Activated T-cell treated with anti-CD3 and anti-CD28 coated beads for 1 hour (primary cell): ENCODE data around the gene CD274.
"Not testable (repeated sequence)": the region's sequence is repeated elsewhere in the genome, so short reads cannot be mapped to it uniquely, and the experiment has no call there.

Experiments used
- DNase-seq: peaks from one replicate; pipeline ENCODE4 v3.0.0-alpha.2; 2020; ENCODE audit warnings: low read depth

CD274 gene

DNA sequence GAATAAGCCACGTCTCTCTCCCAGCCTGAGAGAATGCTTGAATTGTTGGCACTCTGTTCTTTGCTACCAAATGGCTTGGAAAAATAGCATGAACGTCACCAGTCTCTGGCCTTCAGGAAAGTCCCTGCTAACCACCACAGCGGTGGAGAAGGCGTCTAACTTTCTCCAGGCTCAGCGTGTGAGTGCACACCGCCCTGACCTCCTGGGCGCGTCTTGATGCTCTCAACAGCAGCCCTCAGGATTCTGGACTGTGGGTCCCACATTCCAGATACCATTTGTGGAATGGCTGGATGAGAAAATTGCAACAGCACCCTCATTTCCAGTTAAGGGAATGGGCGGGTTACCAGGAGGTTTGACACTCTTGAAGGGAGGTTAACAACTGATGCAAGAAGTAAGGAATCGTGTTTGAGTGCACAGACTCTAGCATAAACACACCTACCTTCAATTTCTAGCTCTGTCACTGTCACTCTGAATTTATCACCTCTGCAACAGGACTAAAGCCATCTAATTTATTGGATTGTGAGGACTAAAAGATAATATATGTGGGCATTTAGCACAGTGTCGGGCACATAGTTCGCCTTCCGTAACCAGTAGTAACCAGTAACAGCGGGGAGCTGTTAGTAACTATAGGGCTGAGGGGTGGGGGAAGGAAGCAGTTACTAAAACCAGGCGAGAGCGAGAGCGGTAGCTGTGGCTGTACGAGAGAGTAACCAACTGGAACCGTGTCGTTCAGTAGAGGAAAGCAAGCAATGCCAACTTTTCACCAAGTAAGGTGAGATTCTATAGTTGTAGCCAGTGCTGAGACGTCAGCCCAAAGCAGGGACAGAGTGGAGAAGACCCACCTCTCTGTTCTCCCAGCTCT is 11.8 kb upstream of the CD274 start:
- peak; percentile 13 for DNase-seq

DNA sequence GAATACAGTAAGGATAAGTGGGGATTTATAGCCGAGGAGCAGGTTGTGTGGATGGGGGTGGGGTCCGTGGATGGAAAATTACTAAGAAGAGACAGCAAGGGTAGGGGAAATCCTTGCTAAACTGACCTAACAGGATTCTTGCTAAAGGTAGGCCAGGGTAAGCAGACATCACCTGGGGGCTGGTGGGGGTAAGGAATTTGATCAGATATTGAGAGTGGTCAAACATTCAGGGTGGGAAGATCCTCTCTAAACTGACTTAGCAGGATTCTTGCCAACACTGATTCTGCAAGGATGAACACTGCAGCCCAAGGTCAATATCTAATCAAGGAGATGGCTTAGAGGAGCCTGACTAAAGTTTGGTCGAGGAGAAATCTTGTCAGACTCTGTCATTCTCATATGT is 9.9 kb upstream of the CD274 start:
- DNase-seq, result no peak

DNA sequence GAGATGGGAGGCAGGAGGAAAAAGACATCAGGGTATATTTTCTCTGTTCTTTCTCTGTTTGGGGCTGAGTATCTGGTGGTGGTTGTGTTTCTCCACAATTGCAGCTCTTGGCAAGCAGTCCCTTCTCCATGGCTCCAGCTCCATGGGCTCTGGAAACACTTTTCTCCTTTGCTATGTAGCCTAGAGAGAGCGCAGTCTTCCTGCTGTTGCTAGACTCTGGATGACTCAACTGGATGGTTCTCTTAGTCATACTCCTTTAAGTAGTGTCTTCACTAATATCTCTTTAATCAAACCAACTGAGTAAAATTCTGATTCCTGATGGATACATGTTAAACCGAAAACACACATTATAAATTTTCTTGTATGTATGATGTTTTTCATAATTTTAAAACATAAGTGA is 9.3 kb upstream of the CD274 start:
- no peak for DNase-seq

DNA sequence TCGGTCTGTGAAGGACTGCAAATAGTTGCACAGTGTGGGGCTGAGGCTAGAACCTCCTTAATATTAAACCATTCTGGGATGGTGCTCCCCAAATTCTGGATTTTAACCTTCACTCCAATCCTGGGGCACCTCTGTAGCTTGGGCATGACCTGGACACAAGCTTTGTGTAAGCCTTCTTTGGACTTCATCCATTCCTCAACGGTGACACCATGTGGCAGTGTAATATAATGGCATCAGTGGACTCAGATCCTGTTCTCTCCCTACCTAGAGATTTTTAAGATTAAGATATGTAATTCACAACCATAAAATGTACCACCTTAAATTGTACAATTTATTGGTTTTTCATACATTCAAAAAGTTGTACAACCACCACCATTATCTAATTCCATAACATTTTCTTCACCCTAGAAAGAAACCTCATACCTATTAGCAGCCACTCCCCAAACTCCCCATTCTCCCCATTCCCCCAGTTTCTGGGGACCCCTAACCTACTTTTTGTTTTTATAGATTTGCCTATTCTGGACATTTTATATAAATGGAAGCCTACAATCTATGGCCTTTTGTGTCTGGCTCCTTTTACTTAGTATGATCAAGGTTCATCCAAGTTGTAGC is 7.8 kb upstream of the CD274 start:
- DNase-seq, result no peak

GRCh38 chr9:5443850-5444249 is 6.5 kb upstream of the CD274 start:
- DNase-seq, result no peak

GRCh38 chr9:5445096-5445495 is 5.2 kb upstream of the CD274 start:
- not testable (repeated sequence) for DNase-seq

- no peak for DNase-seq
Measured at GRCh38 chr9:5445886-5446285, 4.5 kb upstream of the CD274 start.

GRCh38 chr9:5446451-5447236 is 3.7 kb upstream of the CD274 start:
- no peak for DNase-seq

GRCh38 chr9:5447337-5447736 is 3.0 kb upstream of the CD274 start:
- no peak for DNase-seq

GRCh38 chr9:5448016-5448415 is 2.3 kb upstream of the CD274 start:
- no peak for DNase-seq

- DNase-seq, result no peak
Measured at GRCh38 chr9:5448461-5449435, 1.6 kb upstream of the CD274 start.

DNA sequence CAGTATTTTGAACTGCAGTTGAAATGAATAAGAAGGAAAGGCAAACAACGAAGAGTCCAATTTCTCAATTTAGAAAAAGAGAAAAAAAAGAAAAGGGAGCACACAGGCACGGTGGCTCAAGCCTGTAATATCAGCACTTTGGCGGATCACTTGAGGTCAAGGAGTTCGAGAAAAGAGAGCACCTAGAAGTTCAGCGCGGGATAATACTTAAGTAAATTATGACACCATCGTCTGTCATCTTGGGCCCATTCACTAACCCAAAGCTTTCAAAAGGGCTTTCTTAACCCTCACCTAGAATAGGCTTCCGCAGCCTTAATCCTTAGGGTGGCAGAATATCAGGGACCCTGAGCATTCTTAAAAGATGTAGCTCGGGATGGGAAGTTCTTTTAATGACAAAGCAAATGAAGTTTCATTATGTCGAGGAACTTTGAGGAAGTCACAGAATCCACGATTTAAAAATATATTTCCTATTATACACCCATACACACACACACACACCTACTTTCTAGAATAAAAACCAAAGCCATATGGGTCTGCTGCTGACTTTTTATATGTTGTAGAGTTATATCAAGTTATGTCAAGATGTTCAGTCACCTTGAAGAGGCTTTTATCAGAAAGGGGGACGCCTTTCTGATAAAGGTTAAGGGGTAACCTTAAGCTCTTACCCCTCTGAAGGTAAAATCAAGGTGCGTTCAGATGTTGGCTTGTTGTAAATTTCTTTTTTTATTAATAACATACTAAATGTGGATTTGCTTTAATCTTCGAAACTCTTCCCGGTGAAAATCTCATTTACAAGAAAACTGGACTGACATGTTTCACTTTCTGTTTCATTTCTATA is 602 bp upstream of the CD274 start:
- no peak for DNase-seq

DNA sequence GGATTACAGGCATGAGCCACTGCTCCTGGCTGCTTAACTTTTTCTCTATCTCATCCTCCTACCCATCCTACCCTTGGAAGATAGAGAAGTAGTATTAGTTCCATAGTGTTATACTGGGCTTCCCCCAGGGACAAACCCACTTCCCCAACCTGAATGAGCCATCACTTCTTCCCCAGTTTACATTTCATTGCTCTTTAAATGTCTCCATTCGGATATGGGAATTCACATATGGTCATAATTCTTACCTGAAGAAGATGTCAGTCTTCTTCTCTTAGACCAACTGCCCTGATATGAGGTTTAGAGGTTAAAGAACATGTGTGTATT is 1.9 kb downstream of the CD274 start:
- DNase-seq, result no peak

DNA sequence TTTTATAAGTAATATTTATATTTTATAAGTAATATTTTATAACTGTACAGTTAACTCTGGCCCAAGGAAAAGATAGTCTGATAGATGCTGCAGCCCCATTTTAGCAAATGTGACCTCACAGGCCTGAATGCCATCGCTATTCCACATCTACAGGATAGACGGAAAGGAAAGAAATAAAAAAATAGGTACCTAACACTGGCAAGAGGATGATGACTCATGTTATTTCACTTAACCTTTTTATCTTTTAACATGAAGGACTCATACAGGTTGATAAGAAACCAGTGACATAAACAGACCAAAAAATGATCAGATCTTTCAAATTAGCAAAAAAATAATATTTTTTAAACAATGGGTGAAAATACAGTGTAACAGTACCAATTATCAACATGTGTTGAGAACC is 2.7 kb downstream of the CD274 start:
- DNase-seq, result no peak

GRCh38 chr9:5453673-5454072 is 3.3 kb downstream of the CD274 start:
- DNase-seq, result no peak

- DNase-seq, result no peak
Measured at GRCh38 chr9:5455181-5455580, 4.8 kb downstream of the CD274 start.

DNA sequence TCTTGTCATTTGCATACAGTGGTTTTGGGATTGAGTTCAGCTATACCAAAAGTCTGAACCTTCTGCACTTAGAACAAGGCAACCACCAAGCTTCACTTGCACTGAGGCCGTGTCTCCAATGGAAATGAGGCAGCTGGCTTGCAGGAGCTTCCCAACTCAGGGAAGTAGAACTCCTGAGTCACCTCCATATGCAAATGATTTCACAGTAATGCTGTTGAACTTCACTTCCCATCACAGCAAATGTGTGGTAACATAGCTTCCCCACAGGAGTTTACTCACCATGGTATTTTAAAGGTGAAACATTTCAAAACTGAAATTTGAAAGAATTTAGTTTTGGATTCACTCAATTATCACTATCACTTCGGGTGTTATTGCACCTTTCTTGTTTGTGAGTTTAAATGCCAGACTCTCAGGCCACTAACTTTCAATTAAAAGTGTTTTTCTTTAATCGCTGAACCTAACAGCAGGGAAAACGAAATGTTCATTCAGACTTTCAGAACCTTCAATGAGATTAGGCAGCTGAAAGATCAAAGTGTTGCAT is 9.0 kb downstream of the CD274 start:
- DNase-seq, result no peak

DNA sequence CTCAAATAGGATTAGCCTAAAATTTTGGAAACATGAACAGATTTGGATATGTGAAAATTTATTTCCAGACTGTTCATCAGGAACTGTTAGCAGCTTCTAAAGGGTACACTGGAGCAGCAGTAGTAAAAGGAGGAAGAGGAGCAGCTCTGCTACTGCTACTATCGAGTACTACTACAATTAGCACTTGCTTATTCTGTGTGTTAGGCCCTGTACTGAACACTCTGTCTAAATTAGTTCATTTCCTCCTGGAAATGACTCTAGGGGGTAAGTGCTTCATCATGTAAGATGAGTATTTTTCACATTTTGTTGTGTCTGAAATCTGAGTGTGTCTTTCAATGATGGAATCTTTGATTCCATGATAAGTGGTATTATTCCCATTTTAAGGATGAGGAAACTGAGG is 9.8 kb downstream of the CD274 start:
- DNase-seq, result no peak

DNA sequence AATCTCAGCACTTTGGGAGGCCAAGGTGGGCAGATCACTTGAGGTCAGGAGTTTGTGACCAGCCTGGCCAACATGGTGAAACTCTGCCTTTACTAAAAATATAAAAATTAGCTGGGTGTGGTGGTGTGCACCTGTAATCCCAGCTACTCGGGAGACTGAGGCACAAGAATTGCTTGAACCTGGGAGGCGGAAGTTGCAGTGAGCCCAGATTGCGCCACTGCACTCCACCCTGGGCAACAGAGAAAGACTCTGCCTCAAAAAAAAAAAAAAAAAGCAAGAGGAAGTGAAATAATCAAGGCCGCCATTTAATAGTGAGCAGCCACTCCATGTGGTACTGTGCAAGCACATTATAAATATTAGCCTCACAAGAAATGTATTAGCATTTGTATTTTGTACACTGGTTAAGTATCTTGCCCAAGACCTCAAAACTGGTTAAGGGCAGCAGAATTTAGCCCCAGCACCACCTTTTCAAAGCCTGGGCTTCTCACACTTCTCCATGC is 14.5 kb downstream of the CD274 start:
- not testable (repeated sequence) for DNase-seq

- DNase-seq, result no peak
Measured at GRCh38 chr9:5466005-5466404, 15.7 kb downstream of the CD274 start.

GRCh38 chr9:5466766-5467165 is 16.4 kb downstream of the CD274 start:
- DNase-seq, result no peak
